VCaP (cell line): ENCODE measurements around the gene TP73.

Experiments
- H3K27ac ChIP-seq: fragments of 450-650 bp; 2 replicates; pipeline ENCODE4 v1.5.1; 2017
- CTCF ChIP-seq: fragments of 450-650 bp; conservative IDR thresholded peaks from 2 replicates; pipeline ENCODE4 v1.5.1; 2017; ENCODE audit warnings: mild to moderate bottlenecking, moderate library complexity

TP73 gene

GRCh38 chr1:3698660-3699408 is 46.5 kb downstream of the TP73 start:
- H3K27ac ChIP-seq = no peak overlapping the region
- TF ChIP-seq CTCF = no peak

GRCh38 chr1:3699596-3699995 is 47.3 kb downstream of the TP73 start:
- no peak overlapping the region for H3K27ac ChIP-seq
- no peak for TF ChIP-seq CTCF

- no peak for TF ChIP-seq CTCF
- H3K27ac ChIP-seq = no peak overlapping the region
Observed at GRCh38 chr1:3700631-3701030, 48.3 kb downstream of the TP73 start.

GRCh38 chr1:3702528-3702927 is 50.2 kb downstream of the TP73 start:
- no peak for TF ChIP-seq CTCF
- no peak overlapping the region for H3K27ac ChIP-seq

GRCh38 chr1:3702990-3703728 is 50.8 kb downstream of the TP73 start:
- no peak for TF ChIP-seq CTCF
- no peak overlapping the region for H3K27ac ChIP-seq

GRCh38 chr1:3703786-3704371 is 51.6 kb downstream of the TP73 start:
- no peak for TF ChIP-seq CTCF
- H3K27ac ChIP-seq = no peak overlapping the region

GRCh38 chr1:3705341-3705950 is 53.1 kb downstream of the TP73 start:
- TF ChIP-seq CTCF = no peak
- H3K27ac ChIP-seq = no peak overlapping the region
